ENCODE results near the gene SBK3. TPM values are rescaled to one million over a fixed set of nuclear protein-coding genes. Genes with fewer than 3 reads are reported as not detected.

The SBK3 gene
- total RNA-seq, 1 donor from 2014 or later = 21.1 TPM

GRCh38 chr19:55581823-55582223 lies 36.5 kb upstream of the SBK3 start:
- intact Hi-C loops (cut with micrococcal nuclease) = no loop called here
- no peak for TF ChIP-seq CTCF (IDR thresholded peaks at IDR 0.05; ENCODE audit: borderline replicate concordance)
- no peaks in the 10 kb centered on the region for H3K27me3 ChIP-seq (ENCODE audit: low read depth)
- peaks cover 48% of the 10 kb centered on the region for H3K4me1 ChIP-seq
- H3K27ac ChIP-seq (replicated peaks) = peak overlapping the region; percentile 97
- DNase-seq = no peak
- H3K36me3 ChIP-seq = peaks cover 27% of the 10 kb centered on the region
- no peaks in the 10 kb centered on the region for H3K9me3 ChIP-seq (replicated peaks)
- no peak overlapping the region for H3K4me3 ChIP-seq

GRCh38 chr19:55581145-55581822 lies 35.9 kb upstream of the SBK3 start:
- Histone ChIP-seq H3K4me3 (peak overlapping the region; percentile 95), H3K27ac (replicated peaks) (peak overlapping the region; percentile 97), H3K27me3 (ENCODE audit: low read depth) (no peaks in the 10 kb centered on the region), H3K4me1 (peaks cover 42% of the 10 kb centered on the region), H3K9me3 (replicated peaks) (no peaks in the 10 kb centered on the region), H3K36me3 (peaks cover 31% of the 10 kb centered on the region)
- DNase-seq = no peak
- TF ChIP-seq CTCF (IDR thresholded peaks at IDR 0.05; ENCODE audit: borderline replicate concordance) = no peak
- intact Hi-C loops (cut with micrococcal nuclease) = no loop called here

- H3K27me3 ChIP-seq (ENCODE audit: low read depth) = no peaks in the 10 kb centered on the region
- peak; percentile 89 for DNase-seq
- intact Hi-C loops (cut with micrococcal nuclease) = no loop called here
- TF ChIP-seq CTCF (IDR thresholded peaks at IDR 0.05; ENCODE audit: borderline replicate concordance) = no peak
- peaks cover 31% of the 10 kb centered on the region for H3K36me3 ChIP-seq
- peaks cover 36% of the 10 kb centered on the region for H3K4me1 ChIP-seq
- peak within 1 kb of the TSS; percentile 95 for H3K4me3 ChIP-seq
- no peaks in the 10 kb centered on the region for H3K9me3 ChIP-seq (replicated peaks)
- peak within 1 kb of the TSS; percentile 97 for H3K27ac ChIP-seq (replicated peaks)
These were observed 35.3 kb upstream of the SBK3 start, which contains the start of gene ZNF579 for GRCh38 chr19:55580628-55581144. Gene ZNF579, minus strand, starts transcription at chr19:55580848. Its CDS starts 1,209 bp downstream, at chr19:55579639.

- peaks cover 31% of the 10 kb centered on the region for H3K36me3 ChIP-seq
- peaks cover 29% of the 10 kb centered on the region for H3K4me1 ChIP-seq
- H3K4me3 ChIP-seq = peak overlapping the region; percentile 95
- no peaks in the 10 kb centered on the region for H3K27me3 ChIP-seq (ENCODE audit: low read depth)
- no peaks in the 10 kb centered on the region for H3K9me3 ChIP-seq (replicated peaks)
- no peak for DNase-seq
- no peak for TF ChIP-seq CTCF (IDR thresholded peaks at IDR 0.05; ENCODE audit: borderline replicate concordance)
- H3K27ac ChIP-seq (replicated peaks) = peak overlapping the region; percentile 97
- intact Hi-C loops (cut with micrococcal nuclease) = no loop called here
These were observed 34.7 kb upstream of the SBK3 start for GRCh38 chr19:55579766-55580621.

Measured in left ventricle myocardium inferior (tissue), 1 donor.